ENCODE results near the gene U2AF2. TPM values are rescaled to one million over a fixed set of nuclear protein-coding genes. Genes with fewer than 3 reads are reported as not detected.

Gene U2AF2
- total RNA-seq, 4 donors from 2014 or later: 80.4 to 122 (median 104) TPM

GRCh38 chr19:55644191-55644833 lies 10.5 kb upstream of the U2AF2 start:
- H3K27me3 ChIP-seq: no peaks in the 10 kb centered on the region
- peaks cover 0 to 17% (median 12%) of the 10 kb centered on the region in 4 donors for H3K36me3 ChIP-seq
- TF ChIP-seq EP300 (IDR thresholded peaks at IDR 0.05): no peak
- TF ChIP-seq POLR2A (IDR thresholded peaks at IDR 0.05; ENCODE audit: low read depth): no peak
- TF ChIP-seq CTCF (IDR thresholded peaks at IDR 0.05): no peak
- TF ChIP-seq POLR2AphosphoS5 (IDR thresholded peaks at IDR 0.05): no peak
- 52% methylated on average over 12 of the region's 12 CpGs for whole genome bisulfite sequencing
- peak overlapping the region; percentile 74 to 91 (median 87) for H3K4me3 ChIP-seq
- H3K27ac ChIP-seq (replicated peaks in 1 of 4): peak overlapping the region; percentile 94 to 97 (median 94)
- intact Hi-C loops (cut with DNase I): no loop called here
- no peaks in the 10 kb centered on the region for H3K9me3 ChIP-seq
- DNase-seq (ENCODE audit: extremely low spot score): no peak
- peaks cover 57 to 82% (median 80%) of the 10 kb centered on the region in 4 donors for H3K4me1 ChIP-seq

- H3K27ac ChIP-seq (replicated peaks in 1 of 4): no peak overlapping the region
- H3K27me3 ChIP-seq: no peaks in the 10 kb centered on the region
- intact Hi-C loops (cut with DNase I): no loop called here
- H3K4me3 ChIP-seq: peak overlapping the region in 1 of 4 donors; percentile 74
- TF ChIP-seq POLR2A (IDR thresholded peaks at IDR 0.05; ENCODE audit: low read depth) (no peak), POLR2AphosphoS5 (IDR thresholded peaks at IDR 0.05) (no peak), EP300 (IDR thresholded peaks at IDR 0.05) (no peak), CTCF (IDR thresholded peaks at IDR 0.05) (no peak)
- peaks cover 0 to 18% (median 12%) of the 10 kb centered on the region in 4 donors for H3K36me3 ChIP-seq
- H3K4me1 ChIP-seq: peaks cover 53 to 82% (median 80%) of the 10 kb centered on the region in 4 donors
- H3K9me3 ChIP-seq: no peaks in the 10 kb centered on the region
- DNase-seq (ENCODE audit: extremely low spot score): no peak
- 86% methylated on average over 27 of the region's 28 CpGs for WGBS
Measured at GRCh38 chr19:55644842-55645511, 9.9 kb upstream of the U2AF2 start.

GRCh38 chr19:55645512-55645881 lies 9.3 kb upstream of the U2AF2 start:
- TF ChIP-seq POLR2AphosphoS5 (IDR thresholded peaks at IDR 0.05) (no peak), CTCF (IDR thresholded peaks at IDR 0.05) (no peak), EP300 (IDR thresholded peaks at IDR 0.05) (no peak), POLR2A (IDR thresholded peaks at IDR 0.05; ENCODE audit: low read depth) (no peak)
- no peaks in the 10 kb centered on the region for H3K27me3 ChIP-seq
- no peak overlapping the region for H3K4me3 ChIP-seq
- H3K36me3 ChIP-seq: peaks cover 0 to 23% (median 12%) of the 10 kb centered on the region in 4 donors
- H3K9me3 ChIP-seq: no peaks in the 10 kb centered on the region
- DNase-seq (ENCODE audit: extremely low spot score): no peak
- intact Hi-C loops (cut with DNase I): no loop called here
- peaks cover 48 to 82% (median 75%) of the 10 kb centered on the region in 4 donors for H3K4me1 ChIP-seq
- WGBS: 63% methylated on average over 5 of the region's 5 CpGs
- H3K27ac ChIP-seq (replicated peaks in 1 of 4): no peak overlapping the region

- Histone ChIP-seq H3K4me1 (peaks cover 42 to 74% (median 65%) of the 10 kb centered on the region in 4 donors), H3K4me3 (peak overlapping the region; percentile 74 to 97 (median 86)), H3K27ac (replicated peaks in 1 of 4) (peak overlapping the region; percentile 83 to 94 (median 86)), H3K27me3 (no peaks in the 10 kb centered on the region), H3K36me3 (peaks cover 0 to 38% (median 17%) of the 10 kb centered on the region in 4 donors), H3K9me3 (no peaks in the 10 kb centered on the region)
- no peak for DNase-seq (ENCODE audit: extremely low spot score)
- intact Hi-C loops (cut with DNase I): no loop called here
- 41% methylated on average over 14 of the region's 14 CpGs for WGBS
- TF ChIP-seq POLR2AphosphoS5 (IDR thresholded peaks at IDR 0.05): no peak
- TF ChIP-seq CTCF (IDR thresholded peaks at IDR 0.05): no peak
- no peak for TF ChIP-seq POLR2A (IDR thresholded peaks at IDR 0.05; ENCODE audit: low read depth)
- TF ChIP-seq EP300 (IDR thresholded peaks at IDR 0.05): no peak
Measured at GRCh38 chr19:55646889-55647731, 7.7 kb upstream of the U2AF2 start.
